IPS-15b (cell line): ENCODE results near the gene VPS13D.

ENCODE experiments used
- H3K27me3 ChIP-seq: one replicate; pipeline ENCODE4 v1.6.1; 2013; ENCODE audit warnings: low read length; ENCODE audit not compliant: control insufficient read depth, insufficient read depth
- H3K36me3 ChIP-seq: one replicate; pipeline ENCODE4 v1.6.1; 2013; ENCODE audit warnings: low read length; ENCODE audit not compliant: control insufficient read depth, insufficient read depth
- H3K4me1 ChIP-seq: one replicate; pipeline ENCODE4 v1.6.1; 2013; ENCODE audit warnings: mild to moderate bottlenecking, low read length; ENCODE audit not compliant: control insufficient read depth, insufficient read depth
- H3K4me3 ChIP-seq: one replicate; pipeline ENCODE4 v1.5.1; 2013; ENCODE audit warnings: low read depth, low read length
- H3K9ac ChIP-seq: one replicate; pipeline ENCODE4 v1.6.1; 2013; ENCODE audit warnings: low read depth, mild to moderate bottlenecking, low read length
- H3K9me3 ChIP-seq: one replicate; pipeline ENCODE4 v1.6.1; 2013; ENCODE audit warnings: mild to moderate bottlenecking, low read length; ENCODE audit not compliant: control insufficient read depth, insufficient read depth

Gene VPS13D

GRCh38 chr1:12503709-12504108, 273.9 kb downstream of the VPS13D start:
- no peaks in the 10 kb centered on the region for H3K27me3 ChIP-seq
- H3K36me3 ChIP-seq, result no peaks in the 10 kb centered on the region
- no peaks in the 10 kb centered on the region for H3K9me3 ChIP-seq
- no peak overlapping the region for H3K4me3 ChIP-seq
- no peak overlapping the region for H3K9ac ChIP-seq
- no peaks in the 10 kb centered on the region for H3K4me1 ChIP-seq

- no peak overlapping the region for H3K4me3 ChIP-seq
- no peak overlapping the region for H3K9ac ChIP-seq
- H3K36me3 ChIP-seq, result no peaks in the 10 kb centered on the region
- H3K4me1 ChIP-seq, result no peaks in the 10 kb centered on the region
- H3K9me3 ChIP-seq, result no peaks in the 10 kb centered on the region
- no peaks in the 10 kb centered on the region for H3K27me3 ChIP-seq
Observed at GRCh38 chr1:12504601-12505000, 274.8 kb downstream of the VPS13D start.

GRCh38 chr1:12505231-12505630, 275.4 kb downstream of the VPS13D start:
- no peaks in the 10 kb centered on the region for H3K4me1 ChIP-seq
- H3K9ac ChIP-seq, result no peak overlapping the region
- no peaks in the 10 kb centered on the region for H3K27me3 ChIP-seq
- H3K36me3 ChIP-seq, result no peaks in the 10 kb centered on the region
- H3K9me3 ChIP-seq, result no peaks in the 10 kb centered on the region
- no peak overlapping the region for H3K4me3 ChIP-seq

GRCh38 chr1:12505639-12506280, 275.9 kb downstream of the VPS13D start:
- Histone ChIP-seq H3K4me3 (no peak overlapping the region), H3K36me3 (no peaks in the 10 kb centered on the region), H3K27me3 (no peaks in the 10 kb centered on the region), H3K4me1 (no peaks in the 10 kb centered on the region), H3K9ac (no peak overlapping the region), H3K9me3 (no peaks in the 10 kb centered on the region)

- H3K27me3 ChIP-seq, result no peaks in the 10 kb centered on the region
Observed at GRCh38 chr1:12506281-12507280, 276.8 kb downstream of the VPS13D start.

GRCh38 chr1:12507631-12508030, 277.8 kb downstream of the VPS13D start:
- Histone ChIP-seq H3K36me3 (no peaks in the 10 kb centered on the region), H3K9ac (no peak overlapping the region), H3K27me3 (no peaks in the 10 kb centered on the region), H3K4me1 (no peaks in the 10 kb centered on the region), H3K4me3 (no peak overlapping the region), H3K9me3 (no peaks in the 10 kb centered on the region)

More at GRCh38 chr1:12506281-12507280, 276.8 kb downstream of the VPS13D start:
- Histone ChIP-seq H3K4me1 (no peaks in the 10 kb centered on the region), H3K36me3 (no peaks in the 10 kb centered on the region), H3K4me3 (no peak overlapping the region), H3K9me3 (no peaks in the 10 kb centered on the region), H3K9ac (no peak overlapping the region)

- no peak overlapping the region for H3K4me3 ChIP-seq
- H3K4me1 ChIP-seq, result no peaks in the 10 kb centered on the region
- H3K36me3 ChIP-seq, result no peaks in the 10 kb centered on the region
- H3K9ac ChIP-seq, result no peak overlapping the region
- no peaks in the 10 kb centered on the region for H3K9me3 ChIP-seq
- H3K27me3 ChIP-seq, result no peaks in the 10 kb centered on the region
Observed at GRCh38 chr1:12508849-12509248, 279.0 kb downstream of the VPS13D start.

GRCh38 chr1:12511128-12511484, 281.3 kb downstream of the VPS13D start:
- no peaks in the 10 kb centered on the region for H3K36me3 ChIP-seq

GRCh38 chr1:12511516-12512468, 282.0 kb downstream of the VPS13D start:
- no peak overlapping the region for H3K4me3 ChIP-seq
- no peaks in the 10 kb centered on the region for H3K4me1 ChIP-seq
- no peaks in the 10 kb centered on the region for H3K36me3 ChIP-seq
- H3K27me3 ChIP-seq, result no peaks in the 10 kb centered on the region
- no peaks in the 10 kb centered on the region for H3K9me3 ChIP-seq
- no peak overlapping the region for H3K9ac ChIP-seq

More at GRCh38 chr1:12511128-12511484, 281.3 kb downstream of the VPS13D start:
- no peak overlapping the region for H3K9ac ChIP-seq
- no peaks in the 10 kb centered on the region for H3K4me1 ChIP-seq
- H3K4me3 ChIP-seq, result no peak overlapping the region
- no peaks in the 10 kb centered on the region for H3K9me3 ChIP-seq
- no peaks in the 10 kb centered on the region for H3K27me3 ChIP-seq

GRCh38 chr1:12513181-12513580, 283.4 kb downstream of the VPS13D start:
- H3K27me3 ChIP-seq, result no peaks in the 10 kb centered on the region
- no peak overlapping the region for H3K9ac ChIP-seq
- no peaks in the 10 kb centered on the region for H3K36me3 ChIP-seq

GRCh38 chr1:12514590-12514989, 284.8 kb downstream of the VPS13D start:
- no peaks in the 10 kb centered on the region for H3K9me3 ChIP-seq
- H3K9ac ChIP-seq, result no peak overlapping the region
- no peaks in the 10 kb centered on the region for H3K27me3 ChIP-seq
- no peaks in the 10 kb centered on the region for H3K4me1 ChIP-seq
- H3K4me3 ChIP-seq, result no peak overlapping the region
- no peaks in the 10 kb centered on the region for H3K36me3 ChIP-seq

More at GRCh38 chr1:12513181-12513580, 283.4 kb downstream of the VPS13D start:
- H3K9me3 ChIP-seq, result no peaks in the 10 kb centered on the region
- H3K4me1 ChIP-seq, result no peaks in the 10 kb centered on the region
- no peak overlapping the region for H3K4me3 ChIP-seq
